Measurements from ENCODE around the gene FGD2.

Gene FGD2

GRCh38 chr6:37005061-37005810 lies at the start of gene FGD2:
Gene FGD2 (plus strand): TSS chr6:37005655. CDS start chr6:37005818, 163 bp downstream.
- DNase-seq: no peak

GRCh38 chr6:36955671-36956445 lies 49.6 kb upstream of the FGD2 start:
- DNase-seq: no peak

GRCh38 chr6:36956446-36956820 lies 49.0 kb upstream of the FGD2 start:
- no peak for DNase-seq

- no peak for DNase-seq
Measured at GRCh38 chr6:36957773-36958271, 47.6 kb upstream of the FGD2 start.

GRCh38 chr6:36958775-36959554 lies 46.5 kb upstream of the FGD2 start:
- no peak for DNase-seq

GRCh38 chr6:36959555-36960250 lies 45.8 kb upstream of the FGD2 start:
- DNase-seq: no peak

GRCh38 chr6:36961441-36962435 lies 43.7 kb upstream of the FGD2 start:
- no peak for DNase-seq

GRCh38 chr6:36962874-36963273 lies 42.6 kb upstream of the FGD2 start:
- DNase-seq: peak; percentile 76 to 79

GRCh38 chr6:36963451-36964290 lies 41.8 kb upstream of the FGD2 start:
- DNase-seq: no peak

- DNase-seq: no peak
Measured at GRCh38 chr6:36964349-36964748, 41.1 kb upstream of the FGD2 start.

GRCh38 chr6:36964908-36965307 lies 40.5 kb upstream of the FGD2 start:
- DNase-seq: no peak

- no peak for DNase-seq
Measured at GRCh38 chr6:36967301-36967700, 38.2 kb upstream of the FGD2 start.

GRCh38 chr6:36967757-36968156 lies 37.7 kb upstream of the FGD2 start:
- no peak for DNase-seq

GRCh38 chr6:36968266-36968977 lies 37.0 kb upstream of the FGD2 start:
- no peak for DNase-seq

GRCh38 chr6:36969240-36969691 lies 36.2 kb upstream of the FGD2 start:
- no peak for DNase-seq

GRCh38 chr6:36969988-36970891 lies 35.2 kb upstream of the FGD2 start:
- no peak for DNase-seq

- no peak for DNase-seq
Measured at GRCh38 chr6:36970892-36971842, 34.3 kb upstream of the FGD2 start.
